GM19035 (cell line): Measurements from ENCODE around the gene ZNF407.
A peak's percentile ranks its signal among the peaks of the same experiment; 100 is the strongest.

Experiments used
- ATAC-seq: cut with Tn5 transposase; IDR thresholded peaks from one replicate; pipeline ENCODE4 v1.9.1; 2021; ENCODE audit not compliant: unreplicated experiment

Gene ZNF407

GRCh38 chr18:75064513-75064905 lies 466.8 kb downstream of the ZNF407 start:
- ATAC-seq, result no peak

GRCh38 chr18:75065251-75066000 lies 467.8 kb downstream of the ZNF407 start:
- ATAC-seq, result no peak

- no peak for ATAC-seq
These were observed 468.6 kb downstream of the ZNF407 start for GRCh38 chr18:75066021-75066880.

- no peak for ATAC-seq
These were observed 469.3 kb downstream of the ZNF407 start for GRCh38 chr18:75066936-75067335.

GRCh38 chr18:75067996-75068645 lies 470.5 kb downstream of the ZNF407 start:
- no peak for ATAC-seq

- no peak for ATAC-seq
These were observed 471.2 kb downstream of the ZNF407 start for GRCh38 chr18:75068682-75069435.

- no peak for ATAC-seq
These were observed 472.6 kb downstream of the ZNF407 start for GRCh38 chr18:75070235-75070624.

- ATAC-seq, result peak; percentile 76
These were observed 473.2 kb downstream of the ZNF407 start for GRCh38 chr18:75070625-75071483.

GRCh38 chr18:75071484-75071785 lies 473.8 kb downstream of the ZNF407 start:
- ATAC-seq, result no peak

GRCh38 chr18:75071866-75072671 lies 474.4 kb downstream of the ZNF407 start:
- ATAC-seq, result no peak

- ATAC-seq, result no peak
These were observed 475.2 kb downstream of the ZNF407 start for GRCh38 chr18:75072672-75073371.

GRCh38 chr18:75073654-75074053 lies 476.0 kb downstream of the ZNF407 start:
- no peak for ATAC-seq

GRCh38 chr18:75074196-75075015 lies 476.7 kb downstream of the ZNF407 start:
- no peak for ATAC-seq

- ATAC-seq, result no peak
These were observed 477.3 kb downstream of the ZNF407 start for GRCh38 chr18:75075016-75075305.

- ATAC-seq, result no peak
These were observed 477.8 kb downstream of the ZNF407 start for GRCh38 chr18:75075429-75075841.

GRCh38 chr18:75076286-75076685 lies 478.6 kb downstream of the ZNF407 start:
- no peak for ATAC-seq

GRCh38 chr18:75081486-75081885 lies 483.8 kb downstream of the ZNF407 start:
- no peak for ATAC-seq

GRCh38 chr18:75083131-75083530 lies 485.5 kb downstream of the ZNF407 start:
- ATAC-seq, result no peak
